Panc1 (cell line): Measurements from ENCODE around the gene HSD17B3. TPM values are rescaled to one million over a fixed set of nuclear protein-coding genes. Genes with fewer than 3 reads are reported as not detected.

Experiments used
- ATAC-seq: fragments of 200-7000 bp; cut with Tn5 transposase; 2 replicates; pipeline ENCODE4 v1.9.1; 2020; ENCODE audit warnings: mild to moderate bottlenecking, moderate library complexity
- BruUV-seq: library from RNA; stranded (reverse); fragments of 400-500 nt; replicated peaks from 2 replicates; lab custom pipeline; 2021; lab: Mats Ljungman, UMichigan
- CTCF ChIA-PET: fragments of 300-600 bp; sonication (Branson Sonifier 250); formaldehyde crosslinking; loops from one replicate; lab custom pipeline; 2022; ENCODE audit warnings: antibody characterized with exemption; lab: Charles Lee
- POLR2A ChIA-PET: fragments of 300-600 bp; sonication (Branson Sonifier 250); formaldehyde crosslinking; loops from one replicate; lab custom pipeline; 2022; ENCODE audit warnings: antibody characterized with exemption; lab: Charles Lee
- DNase-seq: peaks from one replicate; pipeline ENCODE4 v3.0.0-alpha.2; 2010; ENCODE audit warnings: low read depth, low spot score
- H3K27ac ChIP-seq: 2 replicates; pipeline ENCODE4 v1.5.1; 2011; ENCODE audit warnings: mild to moderate bottlenecking, low read length, inconsistent platforms
- H3K27me3 ChIP-seq: fragments of 200-500 bp; sonication (Bioruptor generic); 2 replicates; pipeline ENCODE4 v1.6.0; 2014; ENCODE audit warnings: low read length, inconsistent platforms; ENCODE audit not compliant: control insufficient read depth, insufficient read depth
- H3K36me3 ChIP-seq: fragments of 200-500 bp; sonication (Bioruptor generic); 2 replicates; pipeline ENCODE4 v1.5.1; 2014; ENCODE audit warnings: inconsistent platforms, mild to moderate bottlenecking, low read length, moderate library complexity; ENCODE audit not compliant: control insufficient read depth, insufficient read depth
- H3K4me1 ChIP-seq: 2 replicates; pipeline ENCODE4 v1.5.1; 2011; ENCODE audit warnings: inconsistent platforms, mild to moderate bottlenecking, low read length, moderate library complexity; ENCODE audit not compliant: control insufficient read depth, insufficient read depth
- H3K4me3 ChIP-seq, 2 experiments: 2 replicates each; pipeline ENCODE4 v1.5.1; 2011 to 2012; ENCODE audit warnings: low read depth in 2 of 2, low read length in 2 of 2, mild to moderate bottlenecking in 2 of 2, inconsistent platforms in 1 of 2, moderate library complexity in 1 of 2
- H3K9me3 ChIP-seq: fragments of 200-500 bp; sonication (Bioruptor generic); 2 replicates; pipeline ENCODE4 v1.5.1; 2014; ENCODE audit warnings: low read depth, mild to moderate bottlenecking, inconsistent platforms, low read length, moderate library complexity; ENCODE audit not compliant: control insufficient read depth, insufficient read depth
- CTCF ChIP-seq: fragments of 450-650 bp; IDR thresholded peaks from 2 replicates; pipeline ENCODE4 v1.5.1; 2017; ENCODE audit warnings: mild to moderate bottlenecking
- POLR2AphosphoS5 ChIP-seq: IDR thresholded peaks from 2 replicates; pipeline ENCODE4 v1.6.1; 2012; ENCODE audit warnings: mild to moderate bottlenecking, low read depth, low read length, moderate library complexity
- REST ChIP-seq, 2 experiments: IDR thresholded peaks; 2 replicates each; pipeline ENCODE4 v1.6.1; 2011 to 2012; ENCODE audit warnings: low read depth in 2 of 2, control low read depth in 1 of 2, low read length in 1 of 2, mild to moderate bottlenecking in 1 of 2, moderate library complexity in 1 of 2; ENCODE audit not compliant: insufficient read depth in 1 of 2
- SIN3A ChIP-seq: IDR thresholded peaks from 2 replicates; pipeline ENCODE4 v1.6.1; 2012; ENCODE audit warnings: low read depth, mild to moderate bottlenecking, low read length, moderate library complexity, borderline replicate concordance; ENCODE audit not compliant: insufficient read depth
- TCF7L2 ChIP-seq: IDR thresholded peaks from 2 replicates; pipeline ENCODE4 v1.6.1; 2011; ENCODE audit warnings: mild to moderate bottlenecking, low read depth, low read length, inconsistent platforms
- in situ Hi-C: cut with HindIII; loops from 2 replicates; pipeline ENCODE4 v1.10.0; 2016; ENCODE audit warnings: low sequenced_read_pairs, low pct_unique_long_range_greater_than_20kb
- intact Hi-C: fragments of 100-400 bp; cut with micrococcal nuclease; formaldehyde crosslinking; loops from one replicate; pipeline ENCODE4 v1.10.0; 2022; ENCODE audit not compliant: unreplicated experiment
- total RNA-seq: library from RNA; stranded (reverse); gene quantifications from one replicate; pipeline ENCODE4 v1.2.1, GENCODE V29; 2021; ENCODE audit not compliant: unreplicated experiment

Gene HSD17B3
- total RNA-seq, 1 experiment from 2014 or later: 0.39 TPM

- no peaks in the 10 kb centered on the region for H3K27me3 ChIP-seq
- H3K4me3 ChIP-seq: no peak overlapping the region
- in situ Hi-C loops (no loop called here), intact Hi-C loops (no loop called here)
- no peaks in the 10 kb centered on the region for H3K36me3 ChIP-seq
- no peak overlapping the region for H3K27ac ChIP-seq
- ChIA-PET CTCF (no interaction called here), POLR2A (no interaction called here)
- no peak for DNase-seq
- ATAC-seq: no peak
- H3K4me1 ChIP-seq: no peaks in the 10 kb centered on the region
- H3K9me3 ChIP-seq: no peaks in the 10 kb centered on the region
- no TSS peak for BruUV-seq
- TF ChIP-seq POLR2AphosphoS5: no peak
- TF ChIP-seq TCF7L2: no peak
- no peak for TF ChIP-seq REST (IDR thresholded peaks at IDR 0.05; ENCODE audit: insufficient read depth in 1 of 2, low read depth in 2 of 2, low read length in 1 of 2)
- no peak for TF ChIP-seq SIN3A
- TF ChIP-seq CTCF: no peak
These were observed 7.8 kb downstream of the HSD17B3 start for GRCh38 chr9:96294159-96294545.

GRCh38 chr9:96293498-96294158 is 8.3 kb downstream of the HSD17B3 start:
- BruUV-seq: no TSS peak
- no peaks in the 10 kb centered on the region for H3K9me3 ChIP-seq
- no peaks in the 10 kb centered on the region for H3K4me1 ChIP-seq
- ChIA-PET POLR2A (no interaction called here), CTCF (no interaction called here)
- ATAC-seq (no peak), DNase-seq (no peak)
- in situ Hi-C loops: no loop called here
- no peak overlapping the region for H3K4me3 ChIP-seq
- H3K36me3 ChIP-seq: no peaks in the 10 kb centered on the region
- TF ChIP-seq TCF7L2 (no peak), REST (IDR thresholded peaks at IDR 0.05; ENCODE audit: insufficient read depth in 1 of 2, low read depth in 2 of 2, low read length in 1 of 2) (no peak), CTCF (no peak), SIN3A (no peak), POLR2AphosphoS5 (no peak)
- no peaks in the 10 kb centered on the region for H3K27me3 ChIP-seq
- H3K27ac ChIP-seq: no peak overlapping the region
- intact Hi-C loops: no loop called here
